Activated CD8-positive, alpha-beta T cell treated with anti-CD3 and anti-CD28 coated beads for 36 hours (primary cell): ENCODE data around the gene AMBP. TPM values are rescaled to one million over a fixed set of nuclear protein-coding genes. Genes with fewer than 3 reads are reported as not detected.

Experiments
- ATAC-seq: fragments of 200-7000 bp; cut with Tn5 transposase; one replicate; pipeline ENCODE4 v1.10.0; 2021; ENCODE audit warnings: mild to moderate bottlenecking, moderate library complexity
- CTCF ChIA-PET: fragments of 350-600 bp; sonication (Branson Sonifier 250); formaldehyde crosslinking; loops from one replicate; lab custom pipeline; 2021; ENCODE audit warnings: antibody characterized with exemption; lab: Charles Lee
- POLR2A ChIA-PET: fragments of 350-600 bp; sonication (Branson Sonifier 250); formaldehyde crosslinking; loops from one replicate; lab custom pipeline; 2021; ENCODE audit warnings: antibody characterized with exemption; lab: Charles Lee
- DNase-seq: peaks from one replicate; pipeline ENCODE4 v3.0.0-alpha.2; 2020
- H3K27ac Mint-ChIP-seq: one replicate; pipeline ENCODE4 v1.8.0; 2021; ENCODE audit warnings: mild to moderate bottlenecking, mixed read lengths
- H3K27me3 Mint-ChIP-seq: one replicate; pipeline ENCODE4 v1.8.0; 2021; ENCODE audit warnings: mixed read lengths
- H3K36me3 Mint-ChIP-seq: one replicate; pipeline ENCODE4 v1.8.0; 2021; ENCODE audit warnings: low read depth, mixed read lengths
- H3K4me1 Mint-ChIP-seq: one replicate; pipeline ENCODE4 v1.8.0; 2021; ENCODE audit warnings: low read depth, mixed read lengths
- H3K4me3 Mint-ChIP-seq: one replicate; pipeline ENCODE4 v1.8.0; 2021; ENCODE audit warnings: mild to moderate bottlenecking, moderate library complexity, mixed read lengths
- H3K9me3 Mint-ChIP-seq: one replicate; pipeline ENCODE4 v1.8.0; 2021; ENCODE audit warnings: mixed read lengths
- CTCF ChIP-seq: fragments of 200-600 bp; IDR thresholded peaks from one replicate; pipeline ENCODE4 v1.8.0; 2022; ENCODE audit warnings: antibody characterized with exemption, mild to moderate bottlenecking
- intact Hi-C: fragments of 100-400 bp; cut with micrococcal nuclease; formaldehyde crosslinking; loops from one replicate; pipeline ENCODE4 v1.10.0; 2022
- total RNA-seq, 2 experiments: library from RNA; stranded (reverse); gene quantifications; one replicate each; pipeline ENCODE4 v1.2.3, GENCODE V29; 2021

The AMBP gene
- total RNA-seq, 2 experiments from 2014 or later, result not detected

DNA sequence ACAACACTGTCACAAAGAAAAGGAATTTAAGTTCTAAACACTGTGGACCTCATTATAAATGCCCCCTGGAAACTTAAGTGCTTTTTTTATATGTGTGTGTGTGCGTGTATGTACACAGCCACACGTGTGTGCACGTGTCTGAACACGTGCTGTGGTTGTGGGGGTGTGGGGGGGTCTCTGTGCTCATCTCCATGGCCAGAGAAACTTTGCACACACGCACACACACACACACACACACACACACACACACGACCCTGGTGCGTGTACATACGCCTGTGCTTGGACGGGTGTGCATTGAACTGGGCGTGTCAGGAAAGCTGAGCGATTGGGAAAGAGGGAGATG, 27.9 kb downstream of the AMBP start:
- ChIA-PET POLR2A (no interaction called here), CTCF (no interaction called here)
- H3K4me1 Mint-ChIP-seq, result no peaks in the 10 kb centered on the region
- TF ChIP-seq CTCF, result no peak
- DNase-seq, result no peak
- no peaks in the 10 kb centered on the region for H3K9me3 Mint-ChIP-seq
- no peak overlapping the region for H3K4me3 Mint-ChIP-seq
- H3K27me3 Mint-ChIP-seq, result no peaks in the 10 kb centered on the region
- intact Hi-C loops, result no loop called here
- no peaks in the 10 kb centered on the region for H3K36me3 Mint-ChIP-seq
- no peak for ATAC-seq
- no peak overlapping the region for H3K27ac Mint-ChIP-seq

DNA sequence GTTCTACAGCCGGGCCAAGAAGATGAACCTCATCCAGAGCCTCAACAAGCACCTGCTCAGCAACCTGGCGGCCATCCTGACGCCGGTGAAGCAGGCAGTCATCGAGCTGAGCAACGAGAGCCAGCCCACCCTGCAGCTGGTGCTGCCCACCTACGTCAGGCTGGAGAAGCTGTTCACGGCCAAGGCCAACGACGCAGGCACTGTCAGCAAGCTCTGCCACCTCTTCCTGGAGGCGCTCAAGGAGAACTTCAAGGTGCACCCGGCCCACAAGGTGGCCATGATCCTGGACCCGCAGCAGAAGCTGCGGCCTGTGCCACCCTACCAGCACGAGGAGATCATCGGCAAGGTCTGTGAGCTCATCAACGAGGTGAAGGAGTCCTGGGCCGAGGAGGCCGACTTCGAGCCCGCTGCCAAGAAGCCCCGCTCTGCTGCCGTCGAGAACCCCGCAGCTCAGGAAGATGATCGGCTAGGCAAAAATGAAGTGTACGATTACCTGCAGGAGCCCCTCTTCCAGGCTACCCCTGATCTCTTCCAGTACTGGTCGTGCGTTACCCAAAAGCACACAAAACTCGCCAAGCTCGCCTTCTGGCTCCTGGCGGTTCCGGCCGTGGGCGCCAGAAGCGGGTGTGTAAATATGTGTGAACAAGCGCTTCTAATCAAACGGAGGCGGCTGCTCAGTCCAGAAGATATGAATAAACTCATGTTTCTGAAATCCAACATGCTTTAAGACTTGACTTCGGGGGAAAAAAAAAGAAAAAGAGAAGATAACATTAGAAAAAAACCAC, 28.5 kb downstream of the AMBP start:
- ATAC-seq (no peak), DNase-seq (no peak)
- H3K4me1 Mint-ChIP-seq, result no peaks in the 10 kb centered on the region
- CTCF ChIA-PET, result no interaction called here
- H3K4me3 Mint-ChIP-seq, result no peak overlapping the region
- POLR2A ChIA-PET, result no interaction called here
- no peaks in the 10 kb centered on the region for H3K36me3 Mint-ChIP-seq
- no peaks in the 10 kb centered on the region for H3K27me3 Mint-ChIP-seq
- H3K9me3 Mint-ChIP-seq, result no peaks in the 10 kb centered on the region
- intact Hi-C loops, result no loop called here
- no peak overlapping the region for H3K27ac Mint-ChIP-seq
- no peak for TF ChIP-seq CTCF

DNA sequence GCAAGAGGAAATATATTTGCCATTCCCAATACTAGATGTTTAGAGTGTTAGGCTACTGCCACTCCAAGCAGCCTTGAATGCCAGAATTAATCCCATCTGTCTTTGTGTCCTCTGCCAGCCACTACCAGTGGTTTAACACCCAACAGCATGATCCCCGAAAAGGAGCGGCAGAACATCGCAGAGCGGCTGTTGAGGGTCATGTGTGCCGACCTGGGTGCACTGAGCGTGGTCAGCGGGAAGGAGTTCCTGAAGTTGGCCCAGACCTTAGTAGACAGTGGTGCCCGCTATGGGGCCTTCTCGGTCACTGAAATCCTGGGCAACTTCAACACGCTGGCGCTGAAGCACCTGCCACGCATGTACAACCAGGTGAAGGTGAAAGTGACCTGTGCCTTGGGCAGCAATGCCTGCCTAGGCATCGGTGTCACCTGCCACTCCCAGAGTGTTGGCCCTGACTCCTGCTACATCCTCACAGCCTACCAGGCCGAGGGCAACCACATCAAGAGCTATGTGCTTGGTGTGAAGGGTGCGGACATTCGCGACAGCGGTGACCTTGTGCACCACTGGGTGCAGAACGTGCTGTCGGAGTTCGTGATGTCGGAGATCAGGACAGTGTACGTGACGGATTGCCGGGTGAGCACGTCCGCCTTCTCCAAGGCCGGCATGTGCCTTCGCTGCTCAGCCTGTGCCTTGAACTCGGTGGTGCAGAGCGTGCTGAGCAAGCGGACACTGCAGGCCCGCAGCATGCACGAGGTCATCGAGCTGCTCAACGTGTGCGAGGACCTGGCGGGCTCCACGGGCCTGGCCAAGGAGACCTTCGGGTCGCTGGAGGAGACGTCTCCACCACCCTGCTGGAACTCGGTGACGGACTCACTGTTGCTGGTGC, 29.3 kb downstream of the AMBP start:
- CTCF ChIA-PET, result no interaction called here
- POLR2A ChIA-PET, result no interaction called here
- DNase-seq (no peak), ATAC-seq (no peak)
- intact Hi-C loops, result no loop called here
- no peaks in the 10 kb centered on the region for H3K4me1 Mint-ChIP-seq
- H3K27ac Mint-ChIP-seq, result no peak overlapping the region
- no peaks in the 10 kb centered on the region for H3K9me3 Mint-ChIP-seq
- H3K27me3 Mint-ChIP-seq, result no peaks in the 10 kb centered on the region
- no peaks in the 10 kb centered on the region for H3K36me3 Mint-ChIP-seq
- H3K4me3 Mint-ChIP-seq, result no peak overlapping the region
- no peak for TF ChIP-seq CTCF

- no peaks in the 10 kb centered on the region for H3K9me3 Mint-ChIP-seq
- intact Hi-C loops, result no loop called here
- ChIA-PET POLR2A (no interaction called here), CTCF (no interaction called here)
- TF ChIP-seq CTCF, result no peak
- no peak overlapping the region for H3K27ac Mint-ChIP-seq
- H3K36me3 Mint-ChIP-seq, result no peaks in the 10 kb centered on the region
- no peaks in the 10 kb centered on the region for H3K4me1 Mint-ChIP-seq
- DNase-seq, result no peak
- no peaks in the 10 kb centered on the region for H3K27me3 Mint-ChIP-seq
- no peak overlapping the region for H3K4me3 Mint-ChIP-seq
- ATAC-seq, result no peak
Measured at GRCh38 chr9:114047717-114048116, 30.4 kb downstream of the AMBP start.

GRCh38 chr9:114046875-114047274, 31.2 kb downstream of the AMBP start:
- no peaks in the 10 kb centered on the region for H3K4me1 Mint-ChIP-seq

More at GRCh38 chr9:114046875-114047274, 31.2 kb downstream of the AMBP start:
- CTCF ChIA-PET, result interaction anchor here (1.4 kb wide), 1 partner anchor 36 kb away, joined by 3 read pairs; no protein-coding TSS in a partner anchor
- no peak for ATAC-seq
- TF ChIP-seq CTCF, result no peak
- Mint-ChIP-seq H3K27ac (no peak overlapping the region), H3K4me3 (no peak overlapping the region), H3K36me3 (no peaks in the 10 kb centered on the region), H3K27me3 (no peaks in the 10 kb centered on the region), H3K9me3 (no peaks in the 10 kb centered on the region)
- no peak for DNase-seq
- intact Hi-C loops, result no loop called here
- POLR2A ChIA-PET, result no interaction called here
